GM19328 (cell line): ENCODE measurements around the gene SARDH.
"Not testable (repeated sequence)": the region's sequence is repeated elsewhere in the genome, so short reads cannot be mapped to it uniquely, and the experiment has no call there.

Source experiments
- ATAC-seq: cut with Tn5 transposase; IDR thresholded peaks from one replicate; pipeline ENCODE4 v1.9.1; 2021; ENCODE audit warnings: mild to moderate bottlenecking, moderate library complexity; ENCODE audit not compliant: unreplicated experiment

SARDH gene

DNA sequence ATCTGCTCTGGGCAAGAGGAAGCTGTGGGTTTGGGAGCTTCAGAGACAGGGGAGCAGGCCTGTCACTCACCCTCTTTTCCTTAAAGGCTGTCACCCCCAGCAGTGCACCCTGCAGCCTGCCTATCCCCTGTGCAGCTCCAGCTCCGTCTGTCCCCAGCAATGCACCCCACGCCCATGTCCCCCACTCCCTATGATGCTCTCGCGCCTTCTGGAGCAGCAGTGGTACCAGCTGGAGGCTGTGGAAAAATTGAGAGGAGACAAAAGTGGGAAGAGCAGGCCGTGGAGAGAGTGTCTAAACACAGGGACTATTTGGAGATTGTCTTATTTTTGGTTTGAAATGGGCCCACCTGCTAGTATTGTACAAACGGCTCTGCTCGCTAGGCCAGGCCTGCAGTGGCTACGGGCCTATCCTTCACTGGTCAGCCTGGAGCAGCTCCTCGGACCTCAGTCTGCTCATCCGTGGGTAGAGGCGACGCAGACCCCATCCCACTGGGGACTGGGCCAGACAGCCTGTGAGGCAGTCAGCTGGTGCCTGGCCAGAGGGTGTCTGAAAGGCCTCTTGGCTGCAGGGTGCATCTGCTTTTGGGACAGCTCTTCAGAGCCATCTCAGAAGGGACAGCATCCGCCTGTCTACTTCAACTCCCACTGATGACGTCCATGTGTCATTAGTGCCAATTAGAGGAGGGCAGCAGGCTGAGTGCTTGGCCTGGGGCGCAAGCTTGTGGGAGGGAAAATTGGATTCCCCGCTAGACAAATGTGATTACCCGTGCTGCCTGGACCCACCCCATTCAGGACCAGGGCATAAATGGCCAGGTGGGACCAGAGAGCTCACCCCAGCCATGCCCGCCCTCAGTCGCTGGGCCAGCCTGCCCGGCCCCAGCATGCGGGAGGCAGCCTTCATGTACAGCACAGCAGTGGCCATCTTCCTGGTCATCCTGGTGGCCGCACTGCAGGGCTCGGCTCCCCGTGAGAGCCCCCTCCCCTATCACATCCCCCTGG lies 102.3 kb downstream of the SARDH start, which contains the start of gene DBH:
Gene DBH (plus strand): TSS at position 831 of the 999 bp plus-strand sequence. CDS start 9 bp downstream, at position 840.
- no peak for ATAC-seq

DNA sequence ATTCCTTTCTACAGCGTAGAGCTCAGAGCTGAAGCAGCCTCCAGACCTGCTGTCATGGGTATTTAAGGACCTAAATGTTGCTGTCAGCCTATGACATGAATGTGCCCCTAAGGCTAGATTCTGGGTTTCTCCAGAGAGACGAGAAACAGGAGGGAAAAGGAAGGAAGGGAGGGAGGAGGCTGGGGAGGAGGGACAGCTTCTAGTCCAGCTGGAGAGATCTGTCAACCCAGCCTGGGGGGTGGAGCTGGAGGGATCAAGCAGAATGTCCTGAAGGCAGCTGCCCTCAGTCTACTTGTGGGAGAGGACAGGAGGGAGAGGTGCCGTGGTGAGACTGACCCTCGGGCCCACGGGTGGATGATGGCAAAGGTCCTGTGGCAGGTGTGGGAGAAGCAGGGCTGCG lies 103.1 kb downstream of the SARDH start:
- no peak for ATAC-seq

DNA sequence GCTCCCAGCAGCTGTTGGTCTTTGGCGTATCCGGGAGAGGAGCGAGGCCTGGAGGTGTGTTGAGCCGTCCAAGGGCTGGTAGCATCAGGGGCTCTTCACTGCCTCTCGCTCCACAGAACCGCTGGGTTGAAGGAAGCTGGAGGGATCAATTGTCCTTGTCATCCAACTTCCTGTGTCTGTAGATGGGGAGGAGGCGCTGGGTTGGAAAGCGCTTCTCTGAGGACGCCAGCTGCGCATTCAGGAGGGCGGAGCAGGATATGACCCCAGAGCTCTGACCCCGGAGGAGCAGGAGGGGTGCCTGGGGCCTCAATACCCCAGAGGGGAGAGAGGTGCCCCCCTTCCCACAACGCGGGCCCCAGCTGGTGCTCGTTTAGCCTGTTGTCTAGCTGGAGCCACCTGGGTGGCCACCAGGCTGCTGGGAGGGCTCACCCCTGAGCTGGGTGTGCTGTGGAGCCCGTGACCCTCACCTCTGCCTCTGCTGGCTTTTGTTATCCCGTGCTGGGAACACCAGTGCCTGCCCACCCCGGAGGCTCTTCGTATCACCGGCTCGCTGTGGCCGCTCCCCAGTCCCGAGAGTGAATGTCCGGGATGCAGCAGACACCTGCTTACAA lies 104.0 kb downstream of the SARDH start:
- no peak for ATAC-seq

DNA sequence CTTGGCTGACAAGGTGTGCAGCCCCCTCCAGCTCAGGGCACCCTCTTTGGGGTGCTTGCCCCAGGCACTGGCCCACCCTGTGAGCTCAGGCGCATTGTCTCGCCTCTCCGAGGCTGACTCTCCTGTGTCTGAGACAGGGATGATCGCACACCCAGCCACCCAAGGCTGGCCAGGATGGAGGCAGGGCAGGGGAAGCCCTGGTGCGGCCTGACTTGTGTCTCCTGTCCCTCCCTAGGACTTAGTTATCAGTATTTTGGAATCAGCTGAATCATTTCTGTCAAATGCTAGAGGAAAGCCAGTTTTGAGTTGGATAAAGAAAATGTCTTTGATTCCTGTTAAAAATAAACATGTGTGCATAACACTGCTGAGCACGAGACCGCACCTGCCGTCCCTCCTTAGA lies 104.5 kb downstream of the SARDH start:
- no peak for ATAC-seq

DNA sequence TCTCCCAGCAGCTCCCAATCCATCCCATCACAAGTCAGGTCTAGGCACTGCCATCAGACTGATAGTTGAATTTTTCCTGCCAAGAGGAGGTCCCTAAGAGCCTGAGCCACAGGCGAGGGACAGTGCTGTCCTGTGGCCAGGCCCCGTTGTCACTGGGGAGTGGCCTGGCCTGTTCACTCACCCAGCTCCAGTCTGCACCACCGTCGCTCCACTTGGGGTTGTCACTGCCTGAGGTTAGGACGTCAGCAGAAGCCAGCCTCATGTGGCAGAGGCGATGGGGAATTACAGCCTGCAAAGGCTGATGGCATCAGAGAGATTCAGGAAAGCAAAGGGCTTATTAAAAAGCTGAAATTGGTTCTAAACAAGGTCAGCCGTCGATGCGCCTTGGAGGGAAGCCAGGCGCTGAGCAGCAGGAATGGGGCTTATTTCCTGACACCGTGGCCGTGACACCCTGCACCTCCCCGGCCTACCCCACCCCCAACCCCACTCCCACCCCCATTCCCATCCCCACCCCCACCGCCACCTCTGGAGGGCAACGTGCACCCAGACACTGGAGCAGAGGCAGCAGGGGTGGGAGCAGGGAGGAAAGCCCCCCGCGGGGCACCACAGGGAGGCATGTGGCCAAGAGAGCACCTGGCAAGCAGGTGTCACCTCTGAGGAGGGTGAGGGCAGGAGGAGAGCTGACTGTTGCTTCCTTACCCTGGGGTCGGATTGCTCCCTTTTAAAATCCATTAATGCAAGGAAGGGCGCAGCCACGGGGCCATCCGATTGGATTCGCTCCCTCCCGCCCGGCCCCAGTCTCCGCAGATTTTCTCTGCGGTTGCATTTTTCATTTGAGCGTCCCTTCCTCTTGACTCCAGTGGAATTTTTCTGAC lies 105.1 kb downstream of the SARDH start:
- ATAC-seq = no peak

DNA sequence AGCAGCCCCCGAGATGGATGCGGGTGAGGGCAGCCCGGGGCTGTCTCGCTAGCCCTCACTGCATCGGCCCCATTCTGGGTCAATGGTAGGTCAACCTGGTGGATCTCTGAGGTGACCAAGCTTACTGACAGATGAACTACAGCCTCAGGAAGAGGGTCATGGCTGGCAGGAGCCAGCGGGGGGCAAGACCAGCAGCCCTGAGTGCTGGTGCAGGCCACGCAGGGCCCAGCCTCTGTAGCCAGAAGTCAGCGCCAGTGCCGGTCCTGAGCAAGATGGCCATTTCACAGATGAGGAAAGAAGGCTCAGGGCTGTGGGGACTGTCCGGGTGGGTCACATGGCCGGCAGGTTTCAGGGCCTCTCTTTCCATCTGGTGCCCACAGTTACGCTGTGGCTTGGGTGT lies 107.0 kb downstream of the SARDH start:
- no peak for ATAC-seq

DNA sequence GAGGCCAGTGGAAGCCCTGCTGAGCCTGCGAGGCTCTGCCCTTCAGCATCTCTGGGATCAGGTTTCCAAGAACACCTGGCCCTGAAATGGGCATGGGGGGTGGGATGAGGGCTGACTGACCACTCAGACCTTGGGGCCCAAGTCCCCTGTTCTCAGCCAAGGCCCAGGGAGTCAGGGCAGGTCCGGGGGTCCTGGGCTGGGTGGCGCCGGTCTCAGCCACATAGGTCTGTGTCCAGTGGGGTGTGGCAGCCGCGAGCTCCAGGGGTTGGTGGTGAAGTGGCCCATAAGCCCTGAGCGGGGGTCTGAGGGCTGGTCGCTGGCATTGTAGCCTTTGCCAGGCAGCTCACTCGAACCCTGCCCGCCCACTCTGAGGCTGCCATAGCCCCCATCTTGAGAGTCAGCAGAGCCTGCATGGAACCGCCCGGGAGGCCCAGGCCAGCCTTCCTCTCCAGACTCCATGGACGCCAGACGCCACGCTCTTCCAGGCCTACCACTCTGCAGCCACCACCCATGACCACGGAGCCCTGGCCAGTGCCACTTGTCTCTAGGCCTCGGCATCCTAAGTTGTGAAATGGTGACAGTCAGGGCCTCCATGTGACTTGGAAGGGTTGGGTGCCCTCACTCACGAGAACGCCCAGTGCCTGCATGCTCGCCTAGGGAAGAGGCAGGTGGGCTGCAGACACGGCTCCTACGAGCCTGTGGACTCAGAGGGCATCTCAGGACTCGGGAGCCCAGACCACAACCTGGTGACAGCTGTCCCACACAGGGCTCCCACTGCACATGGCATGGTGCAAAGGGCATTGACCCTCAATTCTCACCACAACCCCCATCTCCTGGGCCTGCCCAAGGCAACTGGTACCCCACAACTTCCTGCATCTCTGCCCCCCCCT lies 108.7 kb downstream of the SARDH start:
- no peak for ATAC-seq

DNA sequence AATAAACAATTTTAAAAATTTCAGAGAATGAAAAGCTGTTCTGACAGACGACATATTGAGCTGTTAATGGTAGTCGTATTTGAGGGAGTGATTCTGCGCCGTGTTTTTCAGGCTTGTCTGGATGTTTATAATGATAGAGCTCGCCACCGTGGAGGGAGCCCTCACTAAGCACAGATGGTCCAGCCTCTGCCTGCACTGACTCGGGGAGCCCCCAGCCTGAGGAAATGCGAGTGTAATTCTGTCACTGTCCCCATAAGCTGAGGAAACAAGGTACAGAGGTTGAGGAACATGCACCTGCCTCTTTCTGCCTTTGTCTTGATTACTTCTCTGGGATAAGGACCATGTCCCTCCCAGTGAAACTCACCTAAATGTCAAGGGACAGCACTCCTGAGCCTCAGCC lies 109.4 kb downstream of the SARDH start:
- no peak for ATAC-seq

DNA sequence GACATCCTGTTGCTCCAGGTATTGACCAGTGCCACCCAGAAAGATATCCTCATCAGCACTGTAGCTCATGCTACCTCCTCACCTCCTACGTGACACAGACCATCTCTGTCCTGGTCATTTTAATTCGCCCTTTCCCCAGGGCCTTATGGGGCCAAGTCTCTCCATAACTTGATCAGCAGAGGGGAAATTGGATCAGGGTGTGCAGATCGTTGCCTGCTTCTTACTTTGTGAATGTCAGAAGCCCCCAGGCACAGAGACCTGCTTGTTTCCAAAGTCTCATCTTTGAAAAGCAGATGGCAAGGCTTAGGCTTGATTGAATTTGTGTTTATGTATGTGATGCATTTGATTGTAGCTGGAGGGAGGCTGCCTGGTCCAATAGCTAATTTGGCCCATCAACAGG lies 110.8 kb downstream of the SARDH start:
- ATAC-seq = no peak

DNA sequence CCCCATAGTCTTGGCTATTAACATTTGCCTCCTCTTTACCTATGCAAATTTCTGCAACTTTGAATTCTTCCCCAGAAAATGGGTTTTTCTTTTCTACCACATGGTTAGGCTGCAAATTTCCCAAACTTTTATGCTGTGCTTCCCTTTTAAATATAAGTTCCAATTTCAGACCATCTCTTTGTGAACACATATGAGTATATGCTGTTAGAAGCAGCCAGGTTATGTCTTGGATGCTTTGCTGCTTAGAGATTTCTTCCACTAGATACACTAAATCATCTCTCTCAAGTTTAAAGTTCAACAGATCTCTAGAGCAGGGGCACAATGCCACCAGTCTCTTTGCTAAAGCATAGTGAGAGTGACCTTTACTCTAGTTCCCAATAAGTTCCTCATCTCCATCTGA lies 112.1 kb downstream of the SARDH start:
- not testable (repeated sequence) for ATAC-seq

DNA sequence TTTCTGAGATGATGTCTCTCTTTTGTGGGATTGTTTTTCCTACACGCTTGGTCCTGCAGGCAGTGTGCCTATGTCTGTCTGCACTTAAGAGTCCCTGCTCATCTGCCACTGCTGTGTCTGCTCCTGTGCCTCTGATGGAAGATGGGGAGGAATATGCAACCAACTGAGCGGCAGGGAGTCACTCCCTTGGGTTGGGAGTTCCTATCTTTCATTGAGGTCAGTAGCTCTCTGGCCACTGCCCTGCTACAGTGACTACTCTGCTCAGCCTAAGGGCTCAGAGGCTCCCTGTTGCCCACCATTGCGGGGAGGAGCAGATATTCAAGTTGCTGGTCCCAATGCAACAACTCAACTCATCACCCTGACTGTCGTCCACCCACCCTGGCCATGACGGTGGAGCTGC lies 115.6 kb downstream of the SARDH start:
- ATAC-seq = no peak

DNA sequence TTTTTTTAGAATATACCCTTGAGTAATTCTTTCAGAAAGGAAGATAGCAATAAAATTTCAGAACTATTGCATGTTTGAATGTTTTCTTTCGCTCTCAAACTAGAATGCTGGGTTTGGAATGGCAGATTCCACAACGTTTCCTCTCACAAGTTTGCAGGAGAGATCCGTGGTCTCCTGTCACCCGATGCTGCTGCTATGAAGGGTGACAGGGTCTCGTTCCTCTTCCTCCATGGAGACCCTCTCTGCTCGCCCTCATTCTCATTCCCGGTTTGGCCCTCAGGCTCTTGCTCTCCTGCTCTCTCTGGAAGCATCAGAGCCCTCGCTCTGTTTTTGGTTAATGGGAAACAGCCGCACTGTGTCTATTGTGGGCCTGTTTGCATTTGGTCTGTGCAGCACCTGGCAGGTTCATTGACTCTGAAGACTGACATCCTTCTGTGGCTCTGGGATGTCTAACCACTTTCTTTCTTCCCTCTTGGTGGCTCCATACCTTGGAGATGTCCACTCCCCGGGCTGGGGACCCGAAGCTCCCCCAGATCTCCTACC lies 116.4 kb downstream of the SARDH start:
- ATAC-seq = no peak

DNA sequence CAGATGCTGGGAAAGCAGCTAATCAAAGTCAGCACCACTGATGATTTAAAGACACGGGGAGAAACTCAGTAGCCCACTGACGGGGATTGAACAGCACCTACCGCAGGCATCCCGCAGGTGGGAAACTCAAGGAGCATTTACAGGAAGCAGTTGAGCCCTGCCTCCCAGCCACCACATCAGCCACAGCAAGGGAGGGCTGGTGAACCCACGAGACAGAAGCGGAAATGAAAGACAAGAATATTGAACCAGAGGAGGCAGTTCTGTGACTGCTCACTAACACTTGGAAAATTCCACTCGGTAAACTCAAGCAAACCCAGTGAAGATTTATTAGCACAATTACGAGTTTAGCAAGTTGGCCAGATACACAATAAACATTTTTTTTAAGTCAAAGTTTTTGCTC lies 118.4 kb downstream of the SARDH start:
- no peak for ATAC-seq

DNA sequence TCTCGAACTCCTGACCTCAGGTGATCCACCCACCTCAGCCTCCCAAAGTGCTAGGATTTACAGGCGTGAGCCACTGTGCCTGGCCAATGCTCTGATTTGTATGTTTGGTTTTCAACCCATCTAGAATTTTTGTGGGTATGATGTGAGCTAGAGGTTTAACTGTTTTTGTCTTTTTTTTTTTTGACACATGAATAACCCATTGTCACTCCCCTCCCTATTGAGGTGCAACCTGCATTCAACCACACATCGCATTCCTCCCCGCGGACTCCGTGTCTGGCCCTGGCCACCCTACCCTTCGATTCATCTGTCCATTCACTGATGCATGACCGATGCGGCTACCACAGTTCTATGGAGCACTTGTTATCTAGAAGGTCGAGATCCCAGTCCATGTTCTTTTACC lies 119.4 kb downstream of the SARDH start:
- no peak for ATAC-seq

DNA sequence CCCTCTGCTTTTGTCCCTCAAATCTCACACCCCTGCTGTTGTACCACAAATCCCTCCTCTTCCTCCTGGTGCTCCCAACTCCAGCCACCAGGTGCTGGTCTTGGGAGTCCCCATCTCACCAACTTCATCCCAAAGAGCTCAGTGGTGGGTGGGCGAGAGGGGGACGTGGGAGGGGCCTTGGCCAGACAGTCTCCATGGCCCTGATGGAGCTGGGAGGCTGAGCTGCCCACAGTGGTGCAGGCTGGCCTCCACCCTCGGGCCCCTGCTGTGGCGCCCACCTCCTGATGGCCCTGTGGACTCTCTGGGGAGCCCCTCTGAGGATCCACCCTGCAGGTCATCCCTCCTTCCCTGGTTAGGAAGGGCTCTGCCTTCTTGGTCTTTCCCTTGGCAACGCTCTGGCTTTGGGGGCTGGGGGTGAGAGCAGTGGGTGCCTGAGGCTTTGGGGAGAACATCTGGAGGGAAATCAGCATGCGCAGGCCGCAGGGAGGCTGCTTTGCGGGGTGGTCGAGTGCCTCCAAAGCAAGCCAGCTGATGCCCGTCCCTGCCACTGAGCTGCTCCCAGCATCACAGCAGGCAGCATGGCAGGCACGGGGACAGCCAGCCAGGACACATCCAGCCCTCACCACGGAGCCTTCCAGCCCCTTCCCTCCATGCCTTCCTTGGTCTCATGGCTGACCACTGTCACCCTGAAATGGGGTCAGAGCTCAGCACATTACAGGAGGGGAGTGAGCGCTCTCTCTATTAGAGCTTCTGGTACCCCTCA lies 121.3 kb downstream of the SARDH start:
- no peak for ATAC-seq

DNA sequence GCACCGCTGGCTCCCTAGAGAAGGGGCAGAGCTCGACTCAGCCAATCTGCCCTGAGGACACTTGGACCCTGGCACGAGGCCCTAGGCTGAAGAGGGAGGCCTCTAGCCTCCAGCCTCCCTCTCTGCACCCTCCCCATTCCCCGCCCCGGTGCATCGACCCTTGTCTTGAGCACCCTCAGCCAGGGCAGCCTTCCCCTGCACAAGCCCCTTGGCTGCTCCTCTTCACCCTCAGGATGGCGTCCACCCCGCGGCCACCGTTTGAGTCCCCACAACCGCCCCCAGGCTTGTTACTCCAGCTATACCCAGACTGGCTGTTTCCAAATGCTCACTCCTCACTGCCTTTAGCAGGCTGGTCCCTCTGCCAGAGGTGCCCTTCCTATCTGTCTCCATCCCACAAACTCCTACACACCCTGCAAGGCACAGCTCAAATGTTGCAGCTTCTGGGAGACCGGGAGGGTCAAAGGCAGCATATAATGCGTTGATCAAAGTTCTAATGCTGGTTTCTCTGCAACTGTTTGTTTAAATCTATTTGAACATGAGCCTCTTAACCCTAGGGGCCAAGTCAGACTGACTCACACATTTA lies 122.5 kb downstream of the SARDH start:
- no peak for ATAC-seq

DNA sequence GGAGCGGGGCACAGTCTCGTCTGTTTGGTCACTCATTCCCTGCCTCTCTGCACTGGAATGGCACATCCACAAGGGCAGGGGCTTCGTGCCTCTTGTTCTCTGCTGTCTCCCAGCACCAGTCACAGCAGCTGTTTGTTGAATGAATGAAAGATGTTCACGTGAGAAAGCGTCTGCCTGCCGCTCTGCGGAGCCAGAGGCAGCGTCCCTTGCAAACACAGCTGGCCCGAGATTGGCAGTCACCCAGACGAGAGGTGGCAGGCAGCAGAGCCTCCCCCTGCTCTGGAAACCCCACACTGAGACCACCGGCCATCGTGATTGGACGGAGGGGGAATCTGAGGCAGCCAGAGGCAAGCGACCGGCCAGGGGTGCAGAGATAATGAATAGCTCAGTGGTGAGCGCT lies 123.0 kb downstream of the SARDH start:
- ATAC-seq = no peak

DNA sequence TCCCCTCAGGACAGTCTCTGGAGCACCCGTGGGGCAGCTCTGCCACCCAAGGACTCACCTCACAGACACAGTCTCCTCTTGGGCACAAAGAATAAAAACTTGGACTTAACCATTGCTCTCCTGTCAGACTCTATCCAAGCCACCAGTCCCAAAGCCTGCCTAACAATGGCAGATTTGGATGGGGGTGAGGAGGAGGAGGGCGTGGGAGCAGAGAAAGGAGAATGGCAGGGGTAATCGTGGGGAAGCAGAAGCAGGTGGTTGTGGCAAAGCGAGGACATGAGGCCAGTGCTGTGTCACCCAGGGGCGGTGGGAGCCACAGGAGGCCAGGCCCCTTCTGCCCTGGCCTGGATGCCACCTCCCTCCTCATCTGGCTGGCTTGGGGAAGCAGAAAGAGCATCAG lies 123.5 kb downstream of the SARDH start:
- ATAC-seq = no peak

DNA sequence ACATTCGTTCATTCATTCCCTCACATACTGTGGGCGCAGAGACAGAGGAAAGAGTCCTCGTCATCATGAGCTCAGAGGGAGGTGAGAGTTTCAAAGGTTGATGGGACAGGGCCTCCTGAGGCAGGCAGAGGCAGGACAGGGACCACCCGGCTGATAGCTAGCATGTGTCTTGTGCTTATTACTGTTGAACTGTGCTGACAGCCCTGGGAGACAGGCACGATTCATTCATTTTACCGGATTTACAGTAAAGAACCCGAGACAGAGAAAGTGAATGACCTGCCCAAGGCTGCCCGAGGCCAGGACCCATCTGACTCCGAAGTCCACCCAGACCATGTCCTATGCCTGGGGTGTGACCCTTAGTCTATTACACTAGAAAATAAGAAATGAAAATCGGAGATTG lies 124.1 kb downstream of the SARDH start:
- no peak for ATAC-seq
